ENCODE measurements around the gene TRIM37.
"Not testable (repeated sequence)": the region's sequence is repeated elsewhere in the genome, so short reads cannot be mapped to it uniquely, and the experiment has no call there.

The TRIM37 gene

DNA sequence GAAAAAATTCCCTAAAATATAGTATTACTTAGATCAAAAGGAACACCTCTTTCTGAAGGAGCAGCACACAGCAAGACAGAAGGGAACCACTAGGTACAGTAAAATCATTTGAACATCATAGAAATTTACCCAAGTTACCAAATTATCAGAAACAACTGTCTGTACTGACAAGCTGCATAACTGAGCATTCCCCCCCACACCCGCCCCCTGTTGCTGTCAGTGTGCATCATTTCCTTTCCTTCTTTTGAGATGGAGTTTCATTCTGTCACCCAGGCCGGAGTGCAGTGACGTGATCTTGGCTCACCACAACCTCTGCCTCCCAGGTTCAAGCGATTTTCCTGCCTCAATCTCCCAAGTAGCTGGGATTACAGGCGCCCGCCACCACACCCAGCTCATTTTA lies 120.7 kb downstream of the TRIM37 start:
- DNase-seq: no peak

DNA sequence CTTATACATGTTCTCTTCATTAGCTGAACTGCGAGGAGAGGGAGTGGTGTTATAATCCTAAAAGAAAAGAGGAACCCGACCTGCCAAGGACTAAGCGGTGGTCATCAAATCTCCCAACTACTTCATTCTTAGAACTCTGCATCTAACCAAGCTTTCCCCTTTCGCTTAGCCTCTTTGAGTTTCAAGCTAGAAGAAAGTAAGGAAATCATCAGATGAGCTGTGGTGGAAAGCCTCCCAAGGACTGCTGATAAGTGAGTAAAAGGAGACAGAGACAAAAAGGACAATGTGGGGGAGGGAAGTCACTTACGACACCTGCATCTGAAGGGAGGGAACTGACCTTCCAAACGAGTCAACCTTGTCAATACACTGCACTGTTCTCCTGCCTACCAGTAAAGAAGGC lies 121.3 kb downstream of the TRIM37 start:
- DNase-seq: no peak

DNA sequence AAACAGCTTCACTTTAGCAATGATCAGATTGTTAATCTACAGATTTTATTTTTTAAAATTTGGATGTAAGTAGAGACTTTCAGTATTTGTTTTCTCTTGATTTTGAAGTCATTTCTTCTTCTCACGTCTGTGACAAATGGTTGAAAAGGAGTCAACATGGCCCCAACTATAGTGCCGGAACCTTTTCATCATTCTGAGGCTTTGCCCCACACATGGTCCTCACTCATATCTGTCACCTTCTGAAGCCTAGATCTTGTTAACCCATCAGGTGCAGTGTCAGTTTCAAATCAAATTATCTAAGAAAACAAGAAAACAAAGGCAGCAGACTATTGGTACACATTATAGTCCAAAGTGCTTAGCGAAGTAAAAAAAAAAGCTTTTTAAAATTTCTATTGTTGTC lies 124.1 kb downstream of the TRIM37 start:
- DNase-seq: no peak

DNA sequence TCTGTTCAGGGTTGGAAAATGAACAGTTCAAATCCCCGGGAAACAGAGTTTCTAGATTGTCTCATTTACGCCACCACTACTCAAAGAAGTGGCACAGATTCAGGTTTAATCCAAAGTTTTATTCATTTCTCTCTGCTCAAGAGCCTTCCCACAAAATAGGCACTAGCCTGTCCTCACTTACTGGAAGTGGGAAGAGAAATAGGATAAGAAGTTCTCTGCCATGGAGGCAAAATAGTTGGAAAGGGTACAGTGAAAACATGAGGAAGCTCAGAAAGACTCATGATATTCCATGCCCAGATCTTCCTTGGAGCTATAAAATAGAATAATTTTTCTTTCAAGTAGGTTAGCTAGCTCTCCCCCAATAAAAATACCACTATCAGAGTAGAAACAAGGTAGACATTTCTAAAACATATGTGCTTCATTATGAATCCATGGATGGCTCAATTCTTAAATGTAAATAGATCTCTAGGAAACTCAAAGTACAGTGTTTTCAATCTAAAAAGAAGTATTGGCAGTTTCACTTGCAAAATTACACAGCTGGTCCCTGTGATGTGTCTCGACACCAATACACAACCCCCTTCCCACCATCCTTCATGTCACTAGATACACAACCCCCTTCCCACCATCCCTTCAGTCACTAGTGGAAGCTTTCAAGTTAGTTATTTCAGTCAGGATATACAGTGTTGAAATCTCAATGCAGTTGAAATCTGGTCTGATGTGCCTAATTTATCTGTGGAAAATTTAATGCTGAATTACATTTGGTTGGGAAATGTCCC lies 125.8 kb downstream of the TRIM37 start:
- no peak for DNase-seq

DNA sequence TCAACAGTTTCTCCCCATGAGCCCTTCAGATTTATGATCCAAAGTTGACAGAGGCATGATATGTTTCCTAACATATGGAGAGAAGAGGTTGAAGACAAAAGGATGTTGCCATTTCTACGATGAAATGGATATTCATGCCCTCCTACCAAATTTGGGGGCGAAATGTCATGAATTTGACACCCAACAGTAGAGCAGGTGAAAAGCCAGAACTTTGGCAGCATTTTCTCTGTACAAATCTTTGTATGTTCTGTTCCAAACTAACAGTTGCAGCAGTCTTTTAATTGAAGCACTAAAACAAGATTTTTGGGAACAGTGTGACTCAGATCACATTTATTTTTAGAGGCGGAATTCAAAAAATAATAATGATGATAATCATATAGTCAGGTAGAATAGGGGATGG lies 130.1 kb downstream of the TRIM37 start:
- no peak for DNase-seq

DNA sequence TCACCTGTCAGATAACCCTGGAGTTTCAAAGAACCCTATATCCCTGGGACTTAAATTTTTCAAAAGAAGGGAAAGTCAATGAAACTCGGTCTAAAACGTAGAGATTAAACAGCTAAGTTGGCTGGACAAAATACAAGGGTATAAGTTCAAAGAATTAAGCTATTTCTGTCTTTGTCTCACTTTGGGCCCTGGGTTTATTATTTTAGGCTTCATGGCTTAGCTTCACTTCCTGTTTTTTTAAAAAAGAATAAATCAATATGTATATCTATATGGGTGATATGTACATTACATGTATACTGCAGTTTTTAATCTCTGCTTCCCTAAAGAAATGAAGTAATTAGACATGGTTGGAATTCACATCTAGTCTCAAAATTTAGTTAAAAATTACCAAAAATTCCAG lies 132.3 kb downstream of the TRIM37 start:
- no peak for DNase-seq

DNA sequence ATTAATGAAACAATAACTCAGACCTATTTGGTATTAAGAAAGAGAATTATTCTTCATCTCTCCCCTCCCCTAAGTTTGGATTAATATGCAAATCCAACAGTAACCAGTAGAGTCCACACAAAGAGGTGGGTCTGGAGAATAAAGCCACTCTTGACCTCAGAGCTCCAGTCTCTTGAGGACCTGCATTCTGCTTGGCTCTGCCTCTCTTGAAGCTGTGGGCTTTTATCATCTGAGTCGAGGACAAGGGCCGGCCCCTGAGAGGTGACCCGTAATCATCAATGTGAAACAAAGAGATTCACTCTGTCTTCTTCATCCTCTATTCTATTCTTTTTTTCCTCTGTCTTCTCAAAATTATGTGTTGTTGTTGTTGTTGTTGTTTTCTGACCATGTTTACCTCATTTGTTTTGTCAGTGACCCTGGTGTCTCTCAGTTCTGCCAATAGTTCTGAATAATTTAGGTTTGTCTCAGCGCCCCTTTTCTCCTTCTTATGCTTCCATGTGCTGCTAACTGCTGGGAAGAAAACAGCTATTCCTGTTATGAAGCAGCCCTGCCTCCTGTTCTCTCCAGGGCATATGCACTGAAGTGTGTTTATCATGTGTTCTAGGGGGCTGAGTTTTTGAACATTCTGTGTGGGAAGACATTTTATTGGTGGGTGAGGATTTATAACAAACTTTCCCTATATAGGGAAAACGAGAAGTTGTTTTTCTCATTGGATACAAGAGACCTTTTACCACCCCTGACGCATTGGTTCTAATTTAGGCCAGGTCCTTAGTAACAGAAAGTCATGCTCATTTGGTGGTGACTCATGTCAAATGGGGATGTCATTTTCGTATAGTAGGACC lies 135.8 kb downstream of the TRIM37 start:
- DNase-seq: no peak

DNA sequence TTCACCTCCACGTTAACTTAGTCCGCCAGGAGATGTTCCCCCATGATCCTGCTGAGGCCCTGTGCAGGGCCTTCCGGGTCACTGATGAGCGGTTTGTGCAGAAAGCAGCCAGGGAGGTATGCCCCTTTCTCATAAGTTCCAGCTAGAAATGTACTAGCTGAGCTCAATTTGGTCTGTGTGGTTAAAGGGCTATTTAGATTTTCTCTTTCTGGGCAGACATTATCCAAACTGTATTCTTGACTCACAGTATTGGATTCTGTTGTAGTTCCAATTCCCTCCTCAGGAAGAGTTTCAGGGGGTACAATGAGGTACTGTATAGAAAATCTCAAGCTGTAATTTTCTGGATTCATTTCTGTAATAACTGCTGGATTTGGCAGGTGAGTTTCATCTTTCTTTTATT lies 137.1 kb downstream of the TRIM37 start:
- DNase-seq: no peak

DNA sequence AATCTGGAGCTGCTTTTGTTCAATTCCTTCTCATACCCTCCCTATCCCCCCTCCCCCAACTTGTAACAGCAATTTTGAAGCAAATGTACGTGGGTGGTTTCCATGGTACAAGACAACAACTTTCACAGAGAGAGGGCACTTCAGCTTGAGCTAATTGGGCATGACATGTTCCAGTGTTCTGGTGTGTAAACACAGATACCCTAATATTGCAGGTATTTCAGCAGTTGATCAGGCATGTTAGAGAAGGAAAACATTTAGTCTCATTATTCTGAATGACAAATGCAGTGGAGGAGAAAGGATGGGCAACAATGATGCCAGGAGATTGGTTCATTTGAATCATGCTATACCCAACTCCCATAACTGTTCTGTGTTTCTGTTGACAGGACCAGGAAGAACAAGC lies 137.5 kb downstream of the TRIM37 start:
- DNase-seq: peak; percentile 92

DNA sequence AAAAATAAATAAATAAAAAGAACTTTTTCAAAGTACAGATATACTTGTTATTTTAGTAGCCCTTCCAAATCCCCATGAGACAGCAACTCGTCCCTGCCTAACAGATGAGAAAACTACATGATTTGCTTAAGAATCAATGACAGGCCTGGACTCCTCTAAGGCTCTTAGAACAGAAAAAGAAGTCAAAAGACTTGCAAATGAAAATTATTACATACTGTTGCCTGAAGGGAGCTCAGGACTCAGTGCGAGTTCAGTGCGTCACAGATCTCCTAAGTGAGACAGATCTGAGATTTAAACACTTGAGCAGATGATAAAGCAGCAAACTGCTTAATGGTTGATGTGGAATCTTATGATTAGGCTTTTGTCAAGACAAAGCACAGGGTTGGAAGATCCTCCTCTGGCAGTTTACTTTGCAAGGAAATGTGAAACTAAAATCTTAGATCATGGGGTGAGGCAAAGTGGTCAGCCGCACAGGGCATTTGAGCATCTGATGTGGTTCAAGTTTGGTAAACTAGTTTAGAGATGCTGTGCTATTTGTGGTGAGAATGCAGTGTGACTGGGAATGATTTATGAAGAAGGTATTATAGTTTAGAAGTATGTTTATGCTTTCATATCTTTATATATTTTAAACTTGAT lies 138.1 kb downstream of the TRIM37 start:
- DNase-seq: no peak

DNA sequence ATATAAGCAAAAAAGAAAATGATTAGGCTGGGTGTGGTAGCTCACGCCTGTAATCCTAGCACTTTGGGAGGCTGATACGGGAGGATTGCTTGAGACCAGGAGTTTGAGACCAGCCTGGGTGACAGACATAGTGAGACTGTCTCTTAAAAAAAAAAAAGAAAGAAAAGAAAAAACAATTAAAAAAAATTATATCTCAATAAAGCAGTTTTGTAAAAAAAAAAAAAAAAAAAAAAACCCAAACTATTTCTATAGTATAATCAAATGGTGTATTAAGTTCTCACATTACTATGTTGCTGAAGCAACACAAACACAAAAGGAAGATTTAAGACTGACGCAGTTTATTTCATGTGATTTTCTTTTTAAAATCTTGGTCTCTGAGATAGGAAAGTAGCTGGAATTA lies 140.5 kb downstream of the TRIM37 start:
- no peak for DNase-seq

DNA sequence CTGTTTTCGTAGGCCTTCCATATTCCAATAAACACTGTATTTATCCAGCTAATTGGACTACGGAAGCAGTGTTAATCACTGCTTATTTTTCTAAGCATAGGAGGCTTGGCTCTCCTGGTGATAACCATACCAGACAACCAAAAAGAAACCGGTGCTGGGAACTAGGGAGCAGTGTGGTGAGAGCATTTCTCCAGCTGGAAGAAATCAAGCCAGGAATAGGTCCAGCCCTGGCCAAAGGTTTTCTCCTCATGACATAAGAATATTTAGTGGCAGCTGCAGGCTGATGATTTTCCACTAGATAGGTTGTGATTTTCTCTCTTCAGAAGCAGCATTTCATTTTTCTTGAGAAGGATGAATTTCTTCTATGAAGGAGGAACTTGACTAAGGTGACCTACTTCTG lies 141.5 kb downstream of the TRIM37 start:
- DNase-seq: no peak

DNA sequence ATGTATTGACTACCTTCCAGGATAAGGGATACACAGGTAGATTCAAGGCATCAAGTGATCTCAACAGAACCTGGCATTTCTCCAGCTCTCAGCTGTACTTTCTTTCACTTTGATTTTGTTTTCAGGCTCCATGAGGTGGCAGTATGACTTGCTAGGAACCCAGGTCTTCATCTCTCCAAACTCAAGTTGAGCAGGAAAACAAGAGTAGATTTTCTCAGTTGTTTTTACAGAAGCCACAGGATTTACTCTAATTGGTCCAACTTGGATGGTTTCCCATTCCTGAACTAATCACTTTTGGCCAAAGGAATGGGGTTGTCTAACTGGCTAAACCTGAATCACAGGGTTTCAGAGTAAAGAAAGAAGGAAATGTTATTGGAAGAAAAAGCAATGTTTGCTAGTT lies 146.6 kb downstream of the TRIM37 start:
- no peak for DNase-seq

DNA sequence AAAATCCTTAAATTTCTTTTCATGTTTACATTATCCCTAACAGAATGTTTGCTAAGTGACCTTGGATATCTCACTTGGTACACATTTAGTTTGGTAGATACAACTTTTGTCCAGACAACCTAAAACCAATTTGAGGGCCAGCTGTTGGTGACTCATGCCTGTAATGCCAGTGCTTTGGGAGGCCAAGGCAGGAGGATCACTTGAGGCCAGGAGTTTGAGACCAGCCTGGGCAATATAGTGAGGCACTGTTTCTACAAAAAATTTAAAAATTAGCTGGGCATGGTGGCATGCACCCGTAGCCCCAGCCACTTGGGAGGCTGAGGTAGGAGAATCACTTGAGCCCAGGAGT lies 149.0 kb downstream of the TRIM37 start:
- DNase-seq: not testable (repeated sequence)

DNA sequence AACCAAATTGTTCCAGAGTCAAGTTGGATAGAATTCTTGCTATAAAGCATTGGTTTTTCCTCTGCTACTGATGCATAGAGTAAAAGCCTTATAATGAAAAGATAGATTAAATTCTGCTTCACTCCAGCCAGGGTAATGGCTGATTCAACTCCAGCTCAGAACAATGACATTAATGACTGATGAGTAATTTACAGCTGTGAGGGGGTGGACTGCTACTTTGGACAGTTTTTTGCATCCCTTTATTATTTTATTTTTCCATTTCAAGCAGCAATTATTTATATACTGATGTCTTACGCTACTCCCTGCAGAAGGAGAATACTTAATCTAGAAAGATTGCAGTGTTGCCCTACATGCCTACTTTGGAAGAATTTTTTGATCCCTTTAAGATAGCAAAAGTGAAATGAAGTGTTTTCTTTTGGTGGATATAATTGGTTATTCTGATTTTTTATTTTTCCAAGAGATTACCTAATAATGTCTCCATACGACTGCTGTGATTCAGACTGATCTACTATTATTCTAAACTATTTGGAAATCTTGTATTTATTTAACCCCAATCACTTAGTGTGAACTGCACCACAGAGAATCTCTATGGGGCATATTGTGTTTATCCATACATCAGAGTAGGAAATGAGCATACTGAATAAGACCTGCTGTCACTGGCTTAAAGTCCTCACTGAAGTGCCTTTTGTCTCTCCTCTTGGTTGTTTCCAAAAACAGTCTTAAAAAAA lies 149.5 kb downstream of the TRIM37 start:
- no peak for DNase-seq

DNA sequence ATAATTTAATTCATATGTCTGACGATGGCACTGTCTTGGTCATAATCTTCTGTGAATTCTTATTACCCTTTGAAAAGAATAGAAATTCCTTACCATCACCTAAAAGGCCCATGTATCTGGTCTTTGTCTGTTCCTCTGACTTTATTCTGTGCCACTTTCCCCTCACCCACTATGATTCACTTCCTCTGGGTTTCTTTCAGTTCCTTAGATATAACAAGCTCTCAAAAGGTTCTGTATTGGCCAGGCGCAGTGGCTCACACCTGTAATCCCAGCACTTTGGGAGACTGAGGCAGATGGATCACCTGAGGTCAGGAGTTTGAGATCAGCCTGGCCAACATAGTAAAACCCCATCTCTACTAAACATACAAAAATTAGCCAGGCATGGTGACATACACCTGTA lies 152.3 kb downstream of the TRIM37 start:
- not testable (repeated sequence) for DNase-seq

DNA sequence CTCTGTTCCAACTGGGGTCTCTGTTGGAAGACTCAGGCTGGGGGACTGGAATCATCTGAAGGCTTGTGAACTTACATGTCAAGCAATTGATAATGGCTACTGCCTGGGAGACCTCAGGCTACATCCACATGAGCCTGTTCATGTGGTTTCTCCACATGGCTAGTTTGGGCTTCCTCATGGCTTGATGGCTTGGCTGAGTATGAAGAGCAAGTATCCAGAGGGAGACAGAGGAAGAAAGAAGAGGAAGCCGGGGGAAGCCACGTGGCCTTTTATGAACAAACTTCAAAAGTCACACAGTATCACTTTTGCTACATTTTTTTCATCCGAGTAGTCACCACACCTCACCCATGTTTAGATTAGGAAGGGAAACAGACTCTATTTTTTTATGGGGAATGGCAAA lies 158.9 kb downstream of the TRIM37 start:
- DNase-seq: no peak

DNA sequence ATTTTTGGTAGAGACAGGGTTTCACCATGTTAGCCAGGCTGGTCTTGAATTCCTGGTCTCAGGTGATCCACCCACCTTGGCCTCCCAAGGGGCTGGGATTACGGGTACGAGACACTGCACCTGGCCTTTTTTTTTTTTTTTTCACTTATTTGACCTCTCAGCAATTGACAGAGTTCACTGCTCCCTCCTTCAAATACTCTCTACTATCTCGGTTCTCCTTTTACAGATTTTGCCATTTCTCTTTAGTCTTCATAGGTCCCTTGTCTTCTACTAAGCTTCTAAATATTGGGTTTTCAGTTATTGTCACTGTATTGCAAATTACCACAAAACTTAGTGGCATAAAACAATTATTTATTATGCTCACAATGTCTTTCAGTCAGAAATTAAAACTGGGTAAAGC lies 159.3 kb downstream of the TRIM37 start:
- DNase-seq: no peak

DNA sequence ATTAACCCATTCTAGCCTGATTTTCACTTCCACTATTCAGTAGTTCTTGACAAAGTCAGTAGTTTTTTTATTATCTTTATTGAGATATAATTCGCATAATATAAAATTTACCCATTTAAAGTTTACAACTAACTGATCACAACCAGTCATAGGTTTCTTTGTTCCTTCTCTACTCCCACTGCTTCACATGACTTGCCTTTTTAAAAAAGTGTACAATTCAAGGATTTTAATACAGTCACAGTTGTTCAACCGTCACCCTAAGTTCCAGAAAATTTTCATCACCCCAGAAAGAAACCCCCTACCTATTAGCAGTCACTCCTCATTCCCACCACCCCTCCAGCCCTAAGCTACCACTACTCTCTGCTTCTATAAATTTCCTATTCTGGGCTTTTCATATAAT lies 162.5 kb downstream of the TRIM37 start:
- DNase-seq: no peak

DNA sequence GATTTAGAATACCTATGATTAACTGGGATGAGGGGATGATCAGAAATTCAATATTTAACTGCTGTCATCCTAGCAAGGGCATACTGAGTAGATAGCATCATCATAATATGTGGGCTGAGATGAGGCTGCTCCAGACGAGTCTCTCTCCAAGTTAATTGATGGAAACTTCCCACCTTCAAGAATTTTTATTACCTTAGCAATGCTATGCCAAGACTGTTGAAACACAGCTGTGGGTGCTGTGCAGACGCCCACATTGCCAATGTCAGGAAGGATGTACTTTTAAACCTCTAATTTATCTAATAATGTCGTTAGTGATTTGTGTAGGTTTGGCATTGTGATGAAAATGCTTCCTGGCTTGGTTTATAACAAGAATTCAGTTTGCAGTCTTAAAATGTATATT lies 170.4 kb downstream of the TRIM37 start:
- DNase-seq: no peak

DNA sequence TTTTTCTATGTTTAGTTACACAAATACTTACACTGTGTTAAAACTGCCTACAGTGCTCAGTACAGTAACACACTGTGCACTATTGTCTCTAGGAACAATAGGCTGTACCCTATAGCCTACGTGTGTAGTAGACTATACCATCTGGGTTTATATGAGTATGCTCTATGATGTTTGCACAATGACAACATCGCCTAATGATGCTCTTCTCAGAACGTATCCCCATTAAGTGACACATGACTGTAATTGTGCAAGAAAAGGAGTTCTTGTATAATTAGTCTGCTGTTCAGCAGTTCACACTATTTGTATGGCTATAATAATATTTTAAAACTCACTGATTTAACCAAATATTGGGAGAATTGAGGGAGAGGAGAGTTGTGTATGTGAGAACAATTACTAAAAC lies 173.7 kb downstream of the TRIM37 start:
- DNase-seq: peak; percentile 8
